K562 (cell line): ENCODE data around the gene DSTYK. TPM values are rescaled to one million over a fixed set of nuclear protein-coding genes. Genes with fewer than 3 reads are reported as not detected.

Source experiments
- ATAC-seq: fragments of 200-7000 bp; cut with Tn5 transposase; 3 replicates; pipeline ENCODE4 v1.9.1; 2020; ENCODE audit warnings: moderate library complexity
- BruUV-seq: library from RNA; stranded (reverse); fragments of 400-500 nt; replicated peaks from 2 replicates; lab custom pipeline; 2021; lab: Mats Ljungman, UMichigan
- CTCF ChIA-PET: fragments of 300-600 bp; formaldehyde crosslinking; extraction: SDS; loops from one replicate; lab custom pipeline; 2021; ENCODE audit warnings: low intra/inter-chr PET ratio; lab: Yijun Ruan, JAX
- POLR2A ChIA-PET: fragments of 300-600, 350-650 bp; sonication (Branson Sonifier 250); formaldehyde crosslinking; extraction: SDS; loops from one replicate; lab custom pipeline; 2021; ENCODE audit warnings: antibody characterized with exemption, inconsistent platforms; lab: Yijun Ruan, JAX
- DNase-seq, 4 experiments: peaks; one replicate each; pipeline versions ENCODE4 v3.0.0 to v3.0.0-alpha.2; 2011 to 2018; ENCODE audit warnings: low spot score in 3 of 4, mixed read lengths in 3 of 4; ENCODE audit errors: extremely low read depth in 1 of 4
- FAIRE-seq: peaks from 2 replicates; lab custom pipeline; 2011; peaks lifted over from hg19 to GRCh38; lab: Jason Lieb, UNC
- H2AFZ ChIP-seq: 2 replicates; pipeline ENCODE4 v1.6.0; 2011; ENCODE audit warnings: low read depth, low read length, control low read depth, inconsistent platforms
- H3K27ac ChIP-seq: fragments of 200-600 bp; 3 replicates; pipeline ENCODE4 v1.8.0; 2011; ENCODE audit warnings: low read depth, mild to moderate bottlenecking, control low read depth, inconsistent platforms, low read length, moderate library complexity, mixed read lengths; ENCODE audit errors: extremely low read depth
- H3K27me3 ChIP-seq, 2 experiments: fragments of 300-600 bp in 1 of 2; 2 replicates in 1 of 2; 3 replicates in 1 of 2; pipeline versions ENCODE4 v1.6.0 to v1.8.0; 2011; ENCODE audit warnings: inconsistent platforms in 2 of 2, low read length in 2 of 2, mild to moderate bottlenecking in 1 of 2, mixed read lengths in 1 of 2, moderate library complexity in 1 of 2; ENCODE audit not compliant: control insufficient read depth in 2 of 2, insufficient read depth in 2 of 2
- H3K36me3 ChIP-seq: fragments of 300-600 bp; 3 replicates; pipeline ENCODE4 v1.8.0; 2011; ENCODE audit warnings: mild to moderate bottlenecking, low read length, inconsistent platforms; ENCODE audit not compliant: control insufficient read depth, insufficient read depth
- H3K4me1 ChIP-seq, 2 experiments: fragments of 200-600 bp in 1 of 2; replicated peaks in 1 of 2; 2 replicates in 1 of 2; 3 replicates in 1 of 2; pipeline versions ENCODE4 v1.5.1 to v1.8.0; 2011; ENCODE audit warnings: inconsistent platforms in 2 of 2, low read length in 2 of 2, mild to moderate bottlenecking in 1 of 2, mixed read lengths in 1 of 2, moderate library complexity in 1 of 2; ENCODE audit not compliant: control insufficient read depth in 2 of 2, insufficient read depth in 2 of 2
- H3K4me2 ChIP-seq: 2 replicates; pipeline ENCODE4 v1.6.1; 2011; ENCODE audit warnings: low read length, control low read depth, inconsistent platforms, mixed read lengths; ENCODE audit not compliant: insufficient read depth
- H3K4me3 ChIP-seq: fragments of 200-600 bp; sonication (generic), shearing (Covaris generic); 2 replicates; pipeline ENCODE4 v1.5.1; 2016; ENCODE audit warnings: control low read depth, inconsistent platforms
- H3K79me2 ChIP-seq: fragments of 200-600 bp; 3 replicates; pipeline ENCODE4 v1.8.0; 2011; ENCODE audit warnings: low read length, inconsistent platforms; ENCODE audit not compliant: control insufficient read depth, insufficient read depth
- H3K9ac ChIP-seq, 2 experiments: 2 replicates each; pipeline versions ENCODE4 v1.6.0 to v1.6.1; 2011; ENCODE audit warnings: low read depth in 2 of 2, low read length in 2 of 2, control low read depth in 1 of 2, inconsistent platforms in 1 of 2, mild to moderate bottlenecking in 1 of 2, mixed read lengths in 1 of 2; ENCODE audit not compliant: insufficient read depth in 1 of 2
- H3K9me1 ChIP-seq: one replicate; pipeline ENCODE4 v1.6.0; 2011; ENCODE audit warnings: inconsistent platforms, mild to moderate bottlenecking, low read length, moderate library complexity; ENCODE audit not compliant: control insufficient read depth, insufficient read depth
- H3K9me3 ChIP-seq: replicated peaks from 2 replicates; pipeline ENCODE4 v1.5.1; 2011; ENCODE audit warnings: low read depth, low read length, inconsistent platforms; ENCODE audit not compliant: control insufficient read depth, insufficient read depth
- H4K20me1 ChIP-seq: replicated peaks from 2 replicates; pipeline ENCODE4 v1.6.1; 2011; ENCODE audit warnings: low read length, inconsistent platforms, mixed read lengths; ENCODE audit not compliant: control insufficient read depth, insufficient read depth
- U2AF2 ChIP-seq: fragments of 200-400 bp; formaldehyde crosslinking; optimal IDR thresholded peaks from 2 replicates; pipeline ENCODE3; 2017; ENCODE audit warnings: low read depth, mild to moderate bottlenecking, low read length
- ZNF165 ChIP-seq: fragments of 250-450 bp; sonication (Bioruptor Pico); IDR thresholded peaks from 2 replicates; pipeline ENCODE4 v1.4.0; 2020; ENCODE audit warnings: borderline replicate concordance
- ZNF584 ChIP-seq: fragments of 200-800 bp; sonication (Bioruptor generic); IDR thresholded peaks from 2 replicates; pipeline ENCODE4 v1.6.1; 2016; ENCODE audit warnings: low read depth, mild to moderate bottlenecking, missing genetic modification characterization, missing compliant biosample characterization
- WGBS: fragments of 100-300 bp; shearing (Covaris generic); methylation state at CpG from one replicate; pipeline ENCODE4 v1.1.6; 2016; ENCODE audit warnings: low coverage, mixed read lengths; ENCODE audit not compliant: insufficient coverage; ENCODE audit errors: missing lambda C conversion rate; 5-methylcytosine and 5-hydroxymethylcytosine counted together
- in situ Hi-C: fragments of 300-500 bp; cut with MboI; formaldehyde crosslinking; loops from 4 replicates; pipeline ENCODE4 v1.15.0; 2018; ENCODE audit warnings: inconsistent platforms, mixed read lengths
- intact Hi-C: fragments of 100-400 bp; cut with micrococcal nuclease; formaldehyde crosslinking; loops from 2 replicates; pipeline ENCODE4 v1.14.2; 2022
- polyA plus RNA-seq, 8 experiments: library from polyadenylated mRNA; depleted of rRNA in 4 of 8; stranded (reverse) in 5 of 8; unstranded in 3 of 8; fragments of >200 nt; fragmentation: Nextera tagmentation in 2 of 8; fragmentation: Illumina TruSeq in 1 of 8; extraction: Ambion mirVana in 2 of 8; extraction: Trizol in 1 of 8; gene quantifications; 2 replicates each; pipeline versions ENCODE4 v1.2.1 to v1.2.3, GENCODE V29; 2011 to 2014; ENCODE audit warnings: inconsistent platforms in 1 of 8, missing spikeins in 1 of 8
- total RNA-seq, 7 experiments: library from RNA; depleted of rRNA in 6 of 7; stranded (reverse); fragments of >200 nt in 6 of 7; fragmentation: Illumina TruSeq in 2 of 7; extraction: Trizol in 2 of 7; gene quantifications; 2 replicates each; pipeline versions ENCODE4 v1.2.1 to v1.2.3, GENCODE V29; 2011 to 2021; ENCODE audit warnings: low replicate concordance in 1 of 7
- TF ChIP-seq, protein P1 (sequence below), 3 experiments: fragments of 200-800 bp in 1 of 3; sonication (Bioruptor generic) in 1 of 3; sonication (generic) in 1 of 3; formaldehyde crosslinking in 1 of 3; IDR thresholded peaks; 2 replicates each; pipeline versions ENCODE4 v1.6.1 to v1.8.0; 2016 to 2022; ENCODE audit warnings: mild to moderate bottlenecking in 2 of 3, missing compliant biosample characterization in 2 of 3, missing genetic modification characterization in 2 of 3, missing genetic modification reagents in 1 of 3

Gene DSTYK
- total and polyA plus RNA-seq, 9 of the 15 experiments (the other 6 are each of a cell fraction or from before 2014, with no cell fraction given), result 4.2 to 7.1 (median 6.2) TPM

- TF ChIP-seq ZNF584 (CRISPR knock-in tag), result no peak
These were observed 47.2 kb upstream of the DSTYK start (continued) for GRCh38 chr1:205258719-205259118.

- in situ Hi-C loops (loop anchor here (5.0 kb wide), 1 partner anchor 281 kb away; no protein-coding TSS in a partner anchor), intact Hi-C loops (loop anchor here (5.0 kb wide), 1 partner anchor 116 kb away; no protein-coding TSS in a partner anchor)
- H3K4me1 ChIP-seq, result peaks cover 34% of the 10 kb centered on the region in 2 experiments
- 34% methylated on average over 7 of the region's 7 CpGs for WGBS
- H3K4me3 ChIP-seq, result no peak overlapping the region
- ChIA-PET CTCF (no interaction called here), POLR2A (interaction anchor here (0.7 to 1.1 kb wide), 2 partner anchors 149 to 493 kb away, joined by 3 read pairs; no protein-coding TSS in a partner anchor)
- H3K9ac ChIP-seq, result no peak overlapping the region
- no peaks in the 10 kb centered on the region for H4K20me1 ChIP-seq
- peaks cover 0 to 4% of the 10 kb centered on the region in 2 experiments; a peak in 1 of 5 replicates for H3K27me3 ChIP-seq
- H3K9me1 ChIP-seq, result no peaks in the 10 kb centered on the region
- no peaks in the 10 kb centered on the region for H3K36me3 ChIP-seq
- no peaks in the 10 kb centered on the region for H3K9me3 ChIP-seq
- H3K4me2 ChIP-seq, result no peak overlapping the region
- FAIRE-seq (no peak), ATAC-seq (no peak), DNase-seq (no peak)
- no peaks in the 10 kb centered on the region for H3K79me2 ChIP-seq
- BruUV-seq, result no TSS peak
- H3K27ac ChIP-seq, result no peak overlapping the region
- H2AFZ ChIP-seq, result no peak overlapping the region
- TF ChIP-seq, protein P1, sequence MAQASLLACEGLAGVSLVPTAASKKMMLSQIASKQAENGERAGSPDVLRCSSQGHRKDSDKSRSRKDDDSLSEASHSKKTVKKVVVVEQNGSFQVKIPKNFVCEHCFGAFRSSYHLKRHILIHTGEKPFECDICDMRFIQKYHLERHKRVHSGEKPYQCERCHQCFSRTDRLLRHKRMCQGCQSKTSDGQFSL (CRISPR knock-in tag; IDR thresholded peaks at IDR 0.05), result no peak
- TF ChIP-seq, protein P1 (tag; IDR thresholded peaks at IDR 0.05), result peak in 1 of 2 experiments; percentile 7; a peak in 1 of 4 replicates
- TF ChIP-seq U2AF2 (no peak), ZNF165 (CRISPR knock-in tag) (0 out of 2 replicates have a peak, but pooled peaks have one; percentile 15)
These were observed 46.8 kb upstream of the DSTYK start for GRCh38 chr1:205258261-205258691.
